Measurements from ENCODE around the gene ZNF276.
"Not testable (repeated sequence)": the region's sequence is repeated elsewhere in the genome, so short reads cannot be mapped to it uniquely, and the experiment has no call there.

Gene ZNF276

GRCh38 chr16:89738072-89738377 is 16.7 kb downstream of the ZNF276 start:
- no peak for DNase-seq

- no peak for DNase-seq
These were observed 17.4 kb downstream of the ZNF276 start for GRCh38 chr16:89738538-89739317.

GRCh38 chr16:89739383-89739782 is 18.0 kb downstream of the ZNF276 start:
- DNase-seq, result no peak

DNA sequence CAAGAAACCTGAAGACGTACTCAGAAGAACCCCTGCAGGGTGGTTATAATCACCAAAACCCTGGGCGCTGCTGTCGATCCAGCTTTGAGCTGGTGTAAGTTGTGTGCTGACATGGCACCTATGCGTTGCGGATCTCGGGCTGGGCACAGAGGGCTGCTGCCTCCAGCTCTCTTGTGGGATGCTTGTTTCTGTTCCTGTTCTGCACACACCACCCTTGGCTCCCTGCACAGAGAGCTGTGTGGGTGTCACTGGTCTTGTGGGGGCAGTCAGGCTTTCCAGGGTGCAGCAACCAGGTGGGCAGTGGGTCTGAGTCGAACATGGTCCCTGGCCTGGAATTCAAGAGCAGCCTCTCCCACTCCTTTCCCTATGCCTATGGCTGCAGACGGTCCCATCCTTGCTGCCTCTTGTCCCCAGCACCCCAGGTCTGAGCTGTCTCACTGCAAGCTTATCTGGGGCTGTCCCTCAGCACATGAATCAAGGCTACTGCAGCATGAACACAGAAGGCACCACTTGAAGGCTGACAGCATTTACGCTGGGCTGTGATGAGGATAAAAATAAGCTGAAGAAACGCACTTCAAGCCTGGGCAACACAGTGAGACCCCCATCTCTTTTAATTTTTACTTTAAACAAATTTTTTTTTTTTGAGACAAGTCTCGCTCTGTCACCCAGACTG is 20.1 kb downstream of the ZNF276 start:
- DNase-seq, result no peak

DNA sequence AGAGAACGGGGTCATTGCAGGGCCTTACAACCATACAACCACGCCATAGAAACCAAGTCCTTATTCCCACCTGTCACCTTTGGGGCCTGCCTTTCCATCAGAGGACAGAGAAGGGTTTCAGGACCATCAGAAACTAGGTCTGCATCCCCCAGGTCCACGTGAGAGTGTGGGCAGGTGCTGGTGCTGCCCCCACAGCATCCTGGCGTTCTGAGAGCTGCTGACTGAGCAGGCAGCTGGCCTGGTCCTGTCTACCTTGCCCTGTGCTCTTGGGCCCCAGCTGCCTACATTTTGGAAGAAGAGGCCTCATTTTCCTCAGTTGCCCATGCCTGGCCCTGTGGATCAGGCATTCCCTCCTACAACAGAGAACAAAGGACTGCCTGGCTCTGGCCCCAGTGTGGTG is 21.6 kb downstream of the ZNF276 start:
- no peak for DNase-seq

- DNase-seq, result no peak
These were observed 23.5 kb downstream of the ZNF276 start for GRCh38 chr16:89744813-89745212.

DNA sequence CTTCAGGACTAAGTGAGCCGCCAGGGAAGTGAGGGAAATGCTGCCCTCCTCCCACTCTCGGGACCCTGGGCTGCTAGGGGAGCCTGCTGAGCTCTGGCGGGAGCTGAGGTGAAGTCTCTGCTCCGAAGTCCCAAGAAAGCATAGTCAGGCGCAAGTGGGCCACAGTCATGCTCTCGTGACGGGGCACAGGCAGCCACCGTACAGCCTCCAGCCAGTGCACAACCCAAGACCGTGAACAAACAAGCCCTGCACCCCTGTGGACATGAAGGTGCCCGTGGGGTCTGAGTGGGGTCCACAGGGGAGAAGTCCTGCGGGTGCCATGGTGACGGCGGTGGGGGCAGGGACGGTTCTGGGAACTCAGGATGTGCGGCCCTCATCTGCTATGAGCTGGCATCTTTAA is 24.7 kb downstream of the ZNF276 start:
- no peak for DNase-seq

- DNase-seq, result no peak
These were observed 26.7 kb downstream of the ZNF276 start for GRCh38 chr16:89748076-89748475.

- no peak for DNase-seq
These were observed 27.6 kb downstream of the ZNF276 start for GRCh38 chr16:89748921-89749320.

GRCh38 chr16:89749637-89750036 is 28.3 kb downstream of the ZNF276 start:
- DNase-seq, result no peak

DNA sequence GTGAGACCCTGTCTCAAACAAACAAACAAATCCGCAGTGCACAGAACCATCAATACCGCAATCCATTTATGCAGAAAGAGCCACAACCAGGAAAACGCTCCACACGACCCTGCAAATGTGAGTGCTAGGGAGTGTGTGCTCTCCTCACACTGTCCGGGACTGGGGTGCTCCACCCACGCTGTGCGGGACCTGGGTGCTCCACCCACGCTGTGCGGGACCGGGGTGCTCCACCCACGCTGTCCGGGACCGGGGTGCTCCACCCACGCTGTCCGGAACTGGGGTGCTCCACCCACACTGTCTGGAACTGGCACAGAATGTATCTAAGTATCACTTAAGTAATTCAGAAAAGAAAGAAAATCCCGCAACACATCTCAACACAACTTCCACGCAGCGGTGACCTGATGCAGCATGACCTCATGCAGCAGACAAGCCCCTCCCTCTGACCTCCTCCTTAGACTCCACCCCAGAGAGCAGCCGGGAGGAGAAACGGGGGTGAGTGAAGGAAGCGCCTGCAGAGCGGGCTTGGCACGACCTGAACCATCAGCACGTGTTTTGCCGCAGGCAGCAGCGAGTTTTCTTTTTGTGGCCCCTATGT is 38.5 kb downstream of the ZNF276 start:
- no peak for DNase-seq

DNA sequence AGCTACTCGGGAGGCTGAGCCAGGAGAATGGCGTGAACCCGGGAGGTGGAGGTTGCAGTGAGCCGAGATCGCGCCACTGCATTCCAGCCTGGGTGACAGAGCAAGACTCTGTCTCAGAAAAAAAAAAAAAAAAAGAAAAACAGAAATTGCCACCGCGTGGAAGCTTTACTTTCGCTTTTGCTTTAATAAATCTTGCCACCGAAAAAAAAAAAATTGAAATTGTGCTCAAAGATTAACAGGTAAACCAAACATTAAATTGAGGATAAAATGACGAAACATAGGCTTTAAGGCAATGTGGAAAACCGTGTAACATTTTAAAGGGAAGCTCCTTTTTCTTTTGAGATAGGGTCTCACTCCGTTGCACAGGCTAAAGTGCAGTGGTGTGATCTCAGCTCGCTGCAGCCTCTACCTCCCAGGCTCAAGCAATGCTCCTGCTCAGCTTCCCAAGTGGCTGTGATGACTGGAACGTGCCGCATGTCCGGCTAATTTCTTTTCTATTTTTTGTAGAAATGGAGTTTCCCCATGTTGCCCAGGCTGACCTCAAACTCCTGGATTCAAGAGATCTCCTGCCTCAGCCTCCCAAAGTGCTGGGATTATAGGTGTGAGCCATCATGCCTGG is 40.1 kb downstream of the ZNF276 start:
- DNase-seq, result no peak

- no peak for DNase-seq
These were observed 43.4 kb downstream of the ZNF276 start for GRCh38 chr16:89764711-89765201.

GRCh38 chr16:89765292-89765830 is 44.0 kb downstream of the ZNF276 start:
- no peak for DNase-seq

DNA sequence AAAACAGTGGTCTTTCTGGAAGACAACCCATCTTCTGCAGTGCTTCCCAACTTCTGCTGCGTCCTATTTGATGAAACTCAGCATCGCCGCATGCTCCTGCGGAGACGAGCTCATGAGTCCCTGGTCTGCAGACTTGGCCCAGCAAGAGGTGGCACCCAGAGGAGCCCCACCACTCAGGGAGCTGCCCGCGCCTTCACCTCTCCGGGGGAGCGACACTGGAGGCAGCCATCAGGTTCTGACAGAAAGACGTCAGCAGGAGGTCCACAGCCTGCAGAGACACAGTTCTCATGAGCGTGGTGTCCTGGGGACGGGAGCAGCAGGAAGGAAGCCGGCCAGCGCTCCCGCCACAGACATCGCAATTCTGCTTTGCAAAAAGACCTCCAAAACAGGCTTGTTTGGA is 49.0 kb downstream of the ZNF276 start:
- DNase-seq, result no peak

- DNase-seq, result no peak
These were observed 53.9 kb downstream of the ZNF276 start for GRCh38 chr16:89775223-89775622.

DNA sequence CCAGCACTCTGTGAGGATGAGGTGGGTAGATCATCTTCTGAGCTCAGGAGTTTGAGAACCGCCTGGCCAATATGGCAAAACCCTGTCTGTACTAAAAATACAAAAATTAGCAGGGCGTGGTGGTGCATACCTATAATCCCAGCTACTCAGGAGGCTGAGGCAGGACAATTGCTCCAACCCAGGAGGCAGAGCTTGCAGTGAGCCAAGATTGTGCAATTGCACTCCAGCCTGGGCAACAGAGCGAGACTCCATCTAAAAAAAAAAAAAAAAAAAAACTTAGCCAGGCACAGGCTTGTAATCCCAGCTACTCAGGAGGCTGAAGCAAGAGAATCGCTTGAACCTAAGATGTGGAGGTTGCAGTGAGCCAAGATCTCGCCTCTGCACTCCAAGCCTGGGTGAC is 56.9 kb downstream of the ZNF276 start:
- DNase-seq, result not testable (repeated sequence)

DNA sequence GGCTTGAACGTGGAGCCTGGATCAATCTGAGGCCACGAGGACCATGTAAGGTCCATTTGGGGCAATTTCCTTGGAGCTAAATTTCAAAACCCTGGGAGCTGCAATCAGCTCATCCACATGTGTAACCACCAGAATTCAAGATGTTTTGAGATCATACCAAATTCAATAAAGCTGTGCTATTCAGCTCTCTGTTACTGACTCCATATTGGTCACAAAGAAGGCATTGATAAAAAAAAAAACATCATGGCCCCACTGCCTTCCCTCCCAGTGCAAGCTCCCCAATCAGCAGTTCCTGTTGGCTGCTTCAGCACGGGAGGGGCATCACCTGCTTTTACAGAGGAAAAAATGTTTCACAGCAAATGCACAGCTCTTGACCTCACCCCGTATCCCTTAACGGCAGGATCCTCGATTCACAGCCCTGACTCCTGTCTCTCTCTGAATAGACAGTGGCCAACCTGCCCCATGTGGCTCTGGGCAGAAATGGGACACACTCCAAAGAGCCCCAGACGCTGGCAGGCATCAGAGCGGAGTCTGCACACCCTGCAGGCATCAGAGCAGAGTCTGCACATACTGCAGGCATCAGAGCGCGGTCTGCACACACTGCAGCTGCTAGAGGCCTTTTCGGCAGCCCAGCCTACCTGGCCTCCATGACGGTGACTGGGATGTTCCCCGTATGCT is 58.0 kb downstream of the ZNF276 start:
- DNase-seq, result no peak

- DNase-seq, result no peak
These were observed 58.6 kb downstream of the ZNF276 start for GRCh38 chr16:89779909-89780305.

DNA sequence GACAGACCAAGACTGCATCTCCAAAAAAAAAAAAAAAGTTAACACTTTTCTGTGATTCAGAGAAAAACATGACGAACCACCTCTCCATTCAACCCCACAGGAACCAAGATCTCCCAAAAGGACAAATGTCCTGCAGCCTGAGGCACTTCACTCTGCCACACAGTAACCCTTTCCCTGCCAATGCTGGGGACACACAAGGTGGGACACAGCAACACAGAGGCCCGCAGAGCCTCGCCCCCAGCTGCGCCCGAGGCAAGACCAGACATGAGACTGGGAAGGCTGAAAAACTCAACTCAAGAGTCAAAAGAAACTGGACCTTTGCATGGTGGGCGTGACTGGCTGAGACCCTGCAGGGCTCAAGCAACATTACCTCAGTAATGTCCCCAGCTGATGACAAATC is 61.2 kb downstream of the ZNF276 start:
- no peak for DNase-seq

DNA sequence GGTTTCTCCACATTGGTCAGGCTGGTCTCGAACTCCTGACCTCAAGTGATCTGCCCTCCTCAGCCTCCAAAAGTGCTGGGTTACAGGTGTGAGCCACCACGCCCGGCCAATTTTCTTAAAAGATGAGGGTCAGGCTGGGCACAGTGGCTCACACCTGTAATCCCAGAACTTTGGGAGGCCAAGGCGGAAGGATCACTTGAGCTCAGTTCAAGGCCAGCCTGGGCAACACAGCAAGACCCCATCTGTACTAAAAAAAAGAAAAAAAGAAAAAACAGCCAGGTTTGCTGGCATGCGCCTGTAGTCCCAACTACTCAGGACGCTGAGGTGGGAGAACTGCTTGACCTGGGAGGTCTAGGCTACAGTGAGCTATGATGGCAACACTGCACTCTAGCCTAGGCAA is 62.6 kb downstream of the ZNF276 start:
- DNase-seq, result not testable (repeated sequence)

DNA sequence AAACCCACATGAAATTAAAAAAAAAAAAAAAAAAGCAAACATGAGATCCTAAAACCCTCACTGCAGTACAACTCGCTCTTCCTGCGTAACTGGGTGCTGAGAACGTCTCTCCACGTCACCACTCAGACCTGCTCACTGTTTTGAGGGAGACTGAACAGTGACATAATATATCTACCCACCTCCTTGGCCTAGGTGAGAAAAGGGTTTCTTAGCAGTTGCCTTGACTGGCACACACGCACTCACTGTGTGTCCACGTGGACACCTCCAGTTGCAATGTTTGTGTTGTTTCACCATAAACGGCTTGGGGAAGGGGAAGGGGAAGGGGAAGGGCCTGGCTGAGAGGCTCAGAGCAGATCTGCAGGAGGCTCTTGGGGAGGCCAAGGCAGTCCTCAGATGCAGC is 63.1 kb downstream of the ZNF276 start:
- DNase-seq, result no peak

All from NCI-H187 (cell line).